DOHH2 (cell line): ENCODE data around the gene TMEM218.

Source experiments
- CTCF ChIP-seq: fragments of 200-600 bp; sonication (generic); IDR thresholded peaks from one replicate; pipeline ENCODE4 v1.5.1; 2014; ENCODE audit warnings: antibody characterized with exemption, mild to moderate bottlenecking, low read depth, low read length; ENCODE audit not compliant: poor library complexity, severe bottlenecking
- EZH2phosphoT487 ChIP-seq: fragments of 200-600 bp; sonication (generic); IDR thresholded peaks from 2 replicates; pipeline ENCODE4 v1.6.1; 2017; ENCODE audit warnings: borderline replicate concordance, mild to moderate bottlenecking, antibody characterized with exemption, low read length, moderate library complexity, mixed read lengths

GRCh38 chr11:125076378-125076945, 35.0 kb downstream of the TMEM218 start:
- TF ChIP-seq EZH2phosphoT487 (no peak), CTCF (no peak)
